SK-N-SH (cell line): Measurements from ENCODE around the gene PTAR1. TPM values are rescaled to one million over a fixed set of nuclear protein-coding genes. Genes with fewer than 3 reads are reported as not detected.

ENCODE experiments used
- CTCF ChIA-PET: fragments of 300-600, 350-600 bp; formaldehyde crosslinking; extraction: SDS; loops from one replicate; lab custom pipeline; 2021; lab: Yijun Ruan, JAX
- POLR2A ChIA-PET: fragments of 350-600 bp; sonication (Branson Sonifier 250); formaldehyde crosslinking; extraction: SDS; loops from one replicate; lab custom pipeline; 2020; ENCODE audit warnings: antibody characterized with exemption, inconsistent platforms; lab: Yijun Ruan, JAX
- DNase-seq: peaks from one replicate; pipeline ENCODE4 v3.0.0; 2012
- H2AFZ ChIP-seq: fragments of 200-600 bp; sonication (generic); 2 replicates; pipeline ENCODE4 v1.8.1; 2016; ENCODE audit warnings: antibody characterized with exemption, mild to moderate bottlenecking, low read depth
- H3F3A ChIP-seq: fragments of 200-600 bp; sonication (generic); replicated peaks from 2 replicates; pipeline ENCODE3; 2016; ENCODE audit warnings: antibody characterized with exemption, mild to moderate bottlenecking; ENCODE audit not compliant: insufficient read depth
- H3K27ac ChIP-seq, 2 experiments: fragments of 200-500 bp in 1 of 2; fragments of 200-600 bp in 1 of 2; sonication (Bioruptor generic) in 1 of 2; sonication (generic), shearing (Covaris generic) in 1 of 2; 2 replicates each; pipeline versions ENCODE4 v1.5.1 to v1.6.1; 2014 to 2016; ENCODE audit warnings: low read depth in 2 of 2, inconsistent platforms in 1 of 2, low read length in 1 of 2, mild to moderate bottlenecking in 1 of 2, mixed read lengths in 1 of 2
- H3K27me3 ChIP-seq: fragments of 200-600 bp; sonication (generic), shearing (Covaris generic); 2 replicates; pipeline ENCODE4 v1.6.1; 2016; ENCODE audit warnings: mixed run types; ENCODE audit not compliant: insufficient read depth
- H3K36me3 ChIP-seq, 2 experiments: fragments of 200-500 bp in 1 of 2; fragments of 200-600 bp in 1 of 2; sonication (Bioruptor generic) in 1 of 2; sonication (generic) in 1 of 2; replicated peaks in 1 of 2; 2 replicates each; pipeline versions ENCODE3 to v1.5.1; 2014 to 2016; ENCODE audit warnings: low read length in 1 of 2, mild to moderate bottlenecking in 1 of 2; ENCODE audit not compliant: insufficient read depth in 2 of 2, control insufficient read depth in 1 of 2
- H3K4me1 ChIP-seq, 2 experiments: fragments of 200-500 bp in 1 of 2; fragments of 200-600 bp in 1 of 2; sonication (Bioruptor generic) in 1 of 2; sonication (generic), shearing (Covaris generic) in 1 of 2; 2 replicates each; pipeline versions ENCODE4 v1.5.1 to v1.6.1; 2014 to 2016; ENCODE audit warnings: low read depth in 1 of 2, low read length in 1 of 2, mixed run types in 1 of 2; ENCODE audit not compliant: insufficient read depth in 2 of 2, control insufficient read depth in 1 of 2
- H3K4me2 ChIP-seq: fragments of 200-600 bp; sonication (generic), shearing (Covaris generic); 2 replicates; pipeline ENCODE4 v1.6.1; 2017; ENCODE audit warnings: mixed run types
- H3K4me3 ChIP-seq, 2 experiments: fragments of 200-500 bp in 1 of 2; fragments of 200-600 bp in 1 of 2; sonication (Bioruptor generic) in 1 of 2; sonication (generic), shearing (Covaris generic) in 1 of 2; 2 replicates each; pipeline versions ENCODE4 v1.5.1 to v1.8.1; 2014 to 2016; ENCODE audit warnings: low read depth in 2 of 2, inconsistent platforms in 1 of 2, low read length in 1 of 2, mild to moderate bottlenecking in 1 of 2, mixed read lengths in 1 of 2, moderate library complexity in 1 of 2
- H3K79me2 ChIP-seq: fragments of 200-600 bp; sonication (generic); 2 replicates; pipeline ENCODE4 v1.8.1; 2017; ENCODE audit warnings: mild to moderate bottlenecking; ENCODE audit not compliant: insufficient read depth
- H3K9ac ChIP-seq: fragments of 200-600 bp; sonication (generic); 2 replicates; pipeline ENCODE4 v1.6.1; 2017; ENCODE audit warnings: mixed run types
- H3K9me2 ChIP-seq: fragments of 200-600 bp; sonication (generic); 2 replicates; pipeline ENCODE4 v1.6.1; 2017; ENCODE audit warnings: mixed run types
- H3K9me3 ChIP-seq: fragments of 200-600 bp; sonication (generic); 2 replicates; pipeline ENCODE4 v1.6.1; 2017; ENCODE audit warnings: mixed run types, mild to moderate bottlenecking, moderate library complexity
- H4K20me1 ChIP-seq: fragments of 200-600 bp; sonication (generic); 2 replicates; pipeline ENCODE4 v1.6.1; 2017; ENCODE audit warnings: mild to moderate bottlenecking, mixed run types; ENCODE audit not compliant: insufficient read depth
- CHD2 ChIP-seq: fragments of 150-350 bp; IDR thresholded peaks from 2 replicates; pipeline ENCODE4 v1.6.1; 2018; ENCODE audit warnings: low read length; ENCODE audit not compliant: partially characterized antibody
- CTCF ChIP-seq: fragments of 200-600 bp; sonication (generic); IDR thresholded peaks from 2 replicates; pipeline ENCODE4 v1.6.1; 2017; ENCODE audit warnings: antibody characterized with exemption, mild to moderate bottlenecking, moderate library complexity
- EP300 ChIP-seq, 2 experiments: IDR thresholded peaks; 2 replicates each; pipeline versions ENCODE4 v1.4.0 to v1.6.1; 2012; ENCODE audit warnings: borderline replicate concordance in 1 of 2, low read depth in 1 of 2, low read length in 1 of 2
- EZH2phosphoT487 ChIP-seq: fragments of 200-600 bp; sonication (generic); IDR thresholded peaks from 2 replicates; pipeline ENCODE4 v1.6.1; 2017; ENCODE audit warnings: low read depth, mixed run types, mild to moderate bottlenecking, antibody characterized with exemption, moderate library complexity, borderline replicate concordance
- FOXM1 ChIP-seq: IDR thresholded peaks from 2 replicates; pipeline ENCODE4 v1.4.0; 2012; ENCODE audit warnings: low read depth, mild to moderate bottlenecking
- GABPA ChIP-seq: IDR thresholded peaks from 2 replicates; pipeline ENCODE4 v1.4.0; 2012; ENCODE audit warnings: low read depth, mild to moderate bottlenecking
- GATA2 ChIP-seq: sonication (generic); formaldehyde crosslinking; IDR thresholded peaks from 2 replicates; pipeline ENCODE4 v1.5.0; 2020; ENCODE audit warnings: mild to moderate bottlenecking, missing genetic modification reagents
- JUND ChIP-seq: IDR thresholded peaks from 2 replicates; pipeline ENCODE4 v1.4.0; 2012
- MAX ChIP-seq: IDR thresholded peaks from 2 replicates; pipeline ENCODE4 v1.4.0; 2012; ENCODE audit warnings: low read depth
- POLR2AphosphoS5 ChIP-seq: IDR thresholded peaks from 2 replicates; pipeline ENCODE4 v1.6.1; 2012; ENCODE audit warnings: low read depth, low read length
- RCOR1 ChIP-seq: fragments of 150-350 bp; IDR thresholded peaks from 2 replicates; pipeline ENCODE4 v1.6.1; 2017; ENCODE audit warnings: antibody characterized with exemption, low read length
- RXRA ChIP-seq: IDR thresholded peaks from 2 replicates; pipeline ENCODE4 v1.4.0; 2012; ENCODE audit warnings: low read depth, mild to moderate bottlenecking, borderline replicate concordance
- SIN3A ChIP-seq: IDR thresholded peaks from 2 replicates; pipeline ENCODE4 v1.6.1; 2012; ENCODE audit warnings: low read depth, mild to moderate bottlenecking, low read length, moderate library complexity, borderline replicate concordance
- SMC3 ChIP-seq: IDR thresholded peaks from 2 replicates; pipeline ENCODE4 v1.6.1; 2012; ENCODE audit warnings: low read depth, low read length, improper control_type of control experiment
- TAF1 ChIP-seq: IDR thresholded peaks from 2 replicates; pipeline ENCODE4 v1.6.1; 2012; ENCODE audit warnings: low read depth, mild to moderate bottlenecking, low read length, moderate library complexity, borderline replicate concordance
- TCF12 ChIP-seq: IDR thresholded peaks from 2 replicates; pipeline ENCODE4 v1.4.0; 2012
- TEAD4 ChIP-seq: IDR thresholded peaks from 2 replicates; pipeline ENCODE4 v1.4.0; 2012; ENCODE audit warnings: mild to moderate bottlenecking, borderline replicate concordance; ENCODE audit not compliant: insufficient read depth
- WGBS: methylation state at CpG from one replicate; pipeline ENCODE4 v1.1.6; 2017; ENCODE audit warnings: low lambda C conversion rate; 5-methylcytosine and 5-hydroxymethylcytosine counted together
- polyA plus RNA-seq, 3 experiments: library from polyadenylated mRNA; depleted of rRNA; stranded (reverse); fragments of >200 nt; gene quantifications; 2 replicates each; pipeline ENCODE4 v1.2.3, GENCODE V29; 2012
- TF ChIP-seq, protein P1 (sequence below): fragments of 150-350 bp; IDR thresholded peaks from 2 replicates; pipeline ENCODE4 v1.6.1; 2016; ENCODE audit warnings: mild to moderate bottlenecking, low read depth, low read length
- TF ChIP-seq, protein P2 (sequence below): IDR thresholded peaks from 2 replicates; pipeline ENCODE4; 2012
- TF ChIP-seq, protein P3 (sequence below): fragments of 150-350 bp; IDR thresholded peaks from 2 replicates; pipeline ENCODE4 v1.6.1; 2017; ENCODE audit warnings: antibody characterized with exemption, low read length, low read depth, borderline replicate concordance

The PTAR1 gene
- polyA plus RNA-seq, 1 of the 3 experiments (the other 2 are of a cell fraction): 4.7 TPM

GRCh38 chr9:69746859-69747560, 12.8 kb downstream of the PTAR1 start:
- TF ChIP-seq, protein P1, sequence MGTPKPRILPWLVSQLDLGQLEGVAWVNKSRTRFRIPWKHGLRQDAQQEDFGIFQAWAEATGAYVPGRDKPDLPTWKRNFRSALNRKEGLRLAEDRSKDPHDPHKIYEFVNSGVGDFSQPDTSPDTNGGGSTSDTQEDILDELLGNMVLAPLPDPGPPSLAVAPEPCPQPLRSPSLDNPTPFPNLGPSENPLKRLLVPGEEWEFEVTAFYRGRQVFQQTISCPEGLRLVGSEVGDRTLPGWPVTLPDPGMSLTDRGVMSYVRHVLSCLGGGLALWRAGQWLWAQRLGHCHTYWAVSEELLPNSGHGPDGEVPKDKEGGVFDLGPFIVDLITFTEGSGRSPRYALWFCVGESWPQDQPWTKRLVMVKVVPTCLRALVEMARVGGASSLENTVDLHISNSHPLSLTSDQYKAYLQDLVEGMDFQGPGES: no peak
- TF ChIP-seq EZH2phosphoT487: no peak
- TF ChIP-seq SIN3A: no peak
- TF ChIP-seq EP300 (IDR thresholded peaks at IDR 0.05; ENCODE audit: borderline replicate concordance in 1 of 2, low read depth in 1 of 2, low read length in 1 of 2): no peak
- TF ChIP-seq JUND: no peak
- no peak for TF ChIP-seq RCOR1
- TF ChIP-seq CHD2: no peak
- no peak for TF ChIP-seq POLR2AphosphoS5
- no peak for TF ChIP-seq GATA2 (CRISPR knock-in tag)
- TF ChIP-seq FOXM1: no peak
- no peak for TF ChIP-seq GABPA
- no peak for TF ChIP-seq RXRA
- TF ChIP-seq, all 33 proteins: peak for 0
- WGBS: 91% methylated on average over 3 of the region's 3 CpGs
- no peak overlapping the region for H3K9ac ChIP-seq
- peaks cover 23 to 33% of the 10 kb centered on the region in 2 experiments for H3K36me3 ChIP-seq
- H3F3A ChIP-seq: no peaks in the 10 kb centered on the region
- H3K4me1 ChIP-seq: peaks cover 2 to 6% of the 10 kb centered on the region in 2 experiments; a peak in 3 of 4 replicates
- H2AFZ ChIP-seq: no peak overlapping the region
- H4K20me1 ChIP-seq: no peaks in the 10 kb centered on the region
- peaks cover 84% of the 10 kb centered on the region for H3K79me2 ChIP-seq
- no peak for DNase-seq
- no peaks in the 10 kb centered on the region for H3K27me3 ChIP-seq
- no peak overlapping the region for H3K4me3 ChIP-seq
- H3K9me3 ChIP-seq: no peaks in the 10 kb centered on the region
- H3K27ac ChIP-seq: no peak overlapping the region
- ChIA-PET POLR2A (no interaction called here), CTCF (interaction anchor here (1.1 to 3.8 kb wide), 2 partner anchors 14 to 74 kb away, joined by 3 to 20 read pairs; partner anchors contain the start of gene APBA1)
- H3K4me2 ChIP-seq: no peak overlapping the region
- no peaks in the 10 kb centered on the region for H3K9me2 ChIP-seq

- Histone ChIP-seq H3K9ac (no peak overlapping the region), H4K20me1 (no peaks in the 10 kb centered on the region), H2AFZ (no peak overlapping the region), H3K36me3 (peaks cover 19 to 41% of the 10 kb centered on the region in 2 experiments), H3K4me3 (no peak overlapping the region), H3K4me2 (no peak overlapping the region), H3K27ac (no peak overlapping the region), H3K9me3 (no peaks in the 10 kb centered on the region), H3K27me3 (no peaks in the 10 kb centered on the region), H3K9me2 (no peaks in the 10 kb centered on the region), H3K4me1 (peaks cover 2 to 6% of the 10 kb centered on the region in 2 experiments; a peak in 3 of 4 replicates), H3K79me2 (peaks cover 83% of the 10 kb centered on the region), H3F3A (no peaks in the 10 kb centered on the region)
- no peak for DNase-seq
- POLR2A ChIA-PET: no interaction called here
- 63% methylated on average over 3 of the region's 3 CpGs for WGBS
- CTCF ChIA-PET: interaction anchor here (1.2 to 3.8 kb wide), 2 partner anchors 73 to 174 kb away, joined by 4 to 20 read pairs; partner anchors contain the start of gene APBA1
- TF ChIP-seq MAX: no peak
- 0 out of 2 replicates have a peak, but pooled peaks have one; percentile 18 for TF ChIP-seq SMC3
- no peak for TF ChIP-seq TAF1
- no peak for TF ChIP-seq TCF12
- TF ChIP-seq, protein P2, sequence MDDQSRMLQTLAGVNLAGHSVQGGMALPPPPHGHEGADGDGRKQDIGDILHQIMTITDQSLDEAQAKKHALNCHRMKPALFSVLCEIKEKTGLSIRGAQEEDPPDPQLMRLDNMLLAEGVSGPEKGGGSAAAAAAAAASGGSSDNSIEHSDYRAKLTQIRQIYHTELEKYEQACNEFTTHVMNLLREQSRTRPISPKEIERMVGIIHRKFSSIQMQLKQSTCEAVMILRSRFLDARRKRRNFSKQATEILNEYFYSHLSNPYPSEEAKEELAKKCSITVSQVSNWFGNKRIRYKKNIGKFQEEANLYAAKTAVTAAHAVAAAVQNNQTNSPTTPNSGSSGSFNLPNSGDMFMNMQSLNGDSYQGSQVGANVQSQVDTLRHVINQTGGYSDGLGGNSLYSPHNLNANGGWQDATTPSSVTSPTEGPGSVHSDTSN: no peak
- TF ChIP-seq TEAD4: no peak
- TF ChIP-seq, protein P3, sequence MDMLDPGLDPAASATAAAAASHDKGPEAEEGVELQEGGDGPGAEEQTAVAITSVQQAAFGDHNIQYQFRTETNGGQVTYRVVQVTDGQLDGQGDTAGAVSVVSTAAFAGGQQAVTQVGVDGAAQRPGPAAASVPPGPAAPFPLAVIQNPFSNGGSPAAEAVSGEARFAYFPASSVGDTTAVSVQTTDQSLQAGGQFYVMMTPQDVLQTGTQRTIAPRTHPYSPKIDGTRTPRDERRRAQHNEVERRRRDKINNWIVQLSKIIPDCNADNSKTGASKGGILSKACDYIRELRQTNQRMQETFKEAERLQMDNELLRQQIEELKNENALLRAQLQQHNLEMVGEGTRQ: no peak
- peak; percentile 43 for TF ChIP-seq CTCF
- no peak for TF ChIP-seq GATA2 (CRISPR knock-in tag)
Measured at GRCh38 chr9:69745716-69746437, 13.9 kb downstream of the PTAR1 start.
